ENCODE measurements around the gene CCDC148. TPM values are rescaled to one million over a fixed set of nuclear protein-coding genes. Genes with fewer than 3 reads are reported as not detected.

CCDC148 gene
- total and polyA plus RNA-seq, 10 of the 15 experiments (the other 5 are each of a cell fraction or from before 2014, with no cell fraction given): 0.07 to 0.30 (median 0.18) TPM; not detected in 7

- Histone ChIP-seq H3K27ac (ENCODE audit: control insufficient read depth, insufficient read depth) (no peak overlapping the region), H3K4me1 (ENCODE audit: control insufficient read depth, insufficient read depth, low read length) (no peaks in the 10 kb centered on the region), H3K9ac (ENCODE audit: control insufficient read depth, insufficient read depth, low read length) (no peak overlapping the region), H3K27me3 (replicated peaks in 1 of 2; ENCODE audit: control insufficient read depth in 2 of 2, insufficient read depth in 2 of 2, low read length in 1 of 2) (no peaks in the 10 kb centered on the region), H3K4me3 (no peak overlapping the region), H3K9me3 (replicated peaks; ENCODE audit: control insufficient read depth, insufficient read depth, low read length) (no peaks in the 10 kb centered on the region), H3K36me3 (ENCODE audit: control insufficient read depth in 2 of 2, insufficient read depth in 2 of 2, low read length in 1 of 2) (no peaks in the 10 kb centered on the region), H3K79me2 (ENCODE audit: control insufficient read depth, insufficient read depth, low read length) (no peaks in the 10 kb centered on the region), H4K20me1 (ENCODE audit: control insufficient read depth, insufficient read depth) (no peaks in the 10 kb centered on the region), H3K4me2 (ENCODE audit: control insufficient read depth, insufficient read depth) (no peak overlapping the region), H2AFZ (ENCODE audit: control insufficient read depth, low read depth, low read length) (no peak overlapping the region)
- ATAC-seq (no peak), FAIRE-seq (no peak), DNase-seq (ENCODE audit: low read depth, low spot score) (no peak)
- 52% methylated on average over 13 of the region's 13 CpGs for WGBS (ENCODE audit: insufficient coverage, insufficient replicate concordance, low lambda C conversion rate, missing lambda C conversion rate)
- POLR2A ChIA-PET: no interaction called here
- intact Hi-C loops (cut with micrococcal nuclease; ENCODE audit: unreplicated experiment) (no loop called here), in situ Hi-C loops (cut with MboI) (no loop called here)
- CTCF ChIA-PET: no interaction called here
- TF ChIP-seq CBFB (IDR thresholded peaks at IDR 0.05; ENCODE audit: low read depth): no peak
- TF ChIP-seq ETV6 (conservative IDR thresholded peaks at IDR 0.05 in 1 of 2, IDR thresholded peaks at IDR 0.05 in 1 of 2; ENCODE audit: borderline replicate concordance in 1 of 2, low read depth in 1 of 2): no peak
- no peak for TF ChIP-seq PAX8 (IDR thresholded peaks at IDR 0.05)
- no peak for TF ChIP-seq ZNF217 (IDR thresholded peaks at IDR 0.05)
- no peak for TF ChIP-seq SUZ12 (IDR thresholded peaks at IDR 0.05; ENCODE audit: unreplicated experiment)
- TF ChIP-seq YBX1 (IDR thresholded peaks at IDR 0.05): no peak
- no peak for TF ChIP-seq SIN3A (IDR thresholded peaks at IDR 0.05; ENCODE audit: low read depth, low read length)
- TF ChIP-seq BACH1 (IDR thresholded peaks at IDR 0.05; ENCODE audit: borderline replicate concordance): no peak
- no peak for TF ChIP-seq NRF1 (conservative IDR thresholded peaks at IDR 0.05; ENCODE audit: low read depth, low read length)
- TF ChIP-seq ATF3 (IDR thresholded peaks at IDR 0.05; ENCODE audit: borderline replicate concordance, extremely low read depth, low read depth, low read length): no peak
- TF ChIP-seq ESRRA (IDR thresholded peaks at IDR 0.05; ENCODE audit: low read length): no peak
- no peak for TF ChIP-seq KLF5 (IDR thresholded peaks at IDR 0.05; ENCODE audit: partially characterized antibody)
- BruUV-seq (replicated peaks): no TSS peak
- SMC1A ChIA-PET (ENCODE audit: uncharacterized antibody, unreplicated experiment): no interaction called here
- RAD21 ChIA-PET (ENCODE audit: unreplicated experiment): no interaction called here
These were observed 311.5 kb downstream of the CCDC148 start for GRCh38 chr2:158144914-158145625.
